ENCODE measurements around the gene PVRIG.
"Not testable (repeated sequence)": the region's sequence is repeated elsewhere in the genome, so short reads cannot be mapped to it uniquely, and the experiment has no call there.

The PVRIG gene

DNA sequence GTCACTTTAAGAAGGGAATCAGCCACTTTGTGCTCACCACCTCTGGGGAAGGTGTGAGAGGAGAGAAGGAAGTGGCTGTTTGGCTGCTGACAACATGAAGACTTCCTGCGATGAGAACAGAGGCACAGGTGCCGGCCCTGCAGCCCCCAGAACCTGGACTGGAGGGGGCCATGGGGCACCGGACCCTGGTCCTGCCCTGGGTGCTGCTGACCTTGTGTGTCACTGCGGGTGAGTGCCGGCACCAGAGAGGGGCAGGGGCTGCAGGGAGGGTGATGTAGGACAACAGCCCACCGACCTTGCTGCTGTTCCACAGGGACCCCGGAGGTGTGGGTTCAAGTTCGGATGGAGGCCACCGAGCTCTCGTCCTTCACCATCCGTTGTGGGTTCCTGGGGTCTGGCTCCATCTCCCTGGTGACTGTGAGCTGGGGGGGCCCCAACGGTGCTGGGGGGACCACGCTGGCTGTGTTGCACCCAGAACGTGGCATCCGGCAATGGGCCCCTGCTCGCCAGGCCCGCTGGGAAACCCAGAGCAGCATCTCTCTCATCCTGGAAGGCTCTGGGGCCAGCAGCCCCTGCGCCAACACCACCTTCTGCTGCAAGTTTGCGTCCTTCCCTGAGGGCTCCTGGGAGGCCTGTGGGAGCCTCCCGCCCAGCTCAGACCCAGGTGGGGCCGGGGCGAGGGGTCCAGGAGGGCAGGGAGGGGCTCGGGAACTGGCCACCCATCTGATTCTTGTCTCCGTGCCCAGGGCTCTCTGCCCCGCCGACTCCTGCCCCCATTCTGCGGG is at the start of gene PVRIG:
Gene PVRIG (plus strand): TSS at position 149 of the 785 bp plus-strand sequence. CDS start 22 bp downstream, at position 171.
- peak; percentile 38 for DNase-seq (ENCODE audit: low spot score)

DNA sequence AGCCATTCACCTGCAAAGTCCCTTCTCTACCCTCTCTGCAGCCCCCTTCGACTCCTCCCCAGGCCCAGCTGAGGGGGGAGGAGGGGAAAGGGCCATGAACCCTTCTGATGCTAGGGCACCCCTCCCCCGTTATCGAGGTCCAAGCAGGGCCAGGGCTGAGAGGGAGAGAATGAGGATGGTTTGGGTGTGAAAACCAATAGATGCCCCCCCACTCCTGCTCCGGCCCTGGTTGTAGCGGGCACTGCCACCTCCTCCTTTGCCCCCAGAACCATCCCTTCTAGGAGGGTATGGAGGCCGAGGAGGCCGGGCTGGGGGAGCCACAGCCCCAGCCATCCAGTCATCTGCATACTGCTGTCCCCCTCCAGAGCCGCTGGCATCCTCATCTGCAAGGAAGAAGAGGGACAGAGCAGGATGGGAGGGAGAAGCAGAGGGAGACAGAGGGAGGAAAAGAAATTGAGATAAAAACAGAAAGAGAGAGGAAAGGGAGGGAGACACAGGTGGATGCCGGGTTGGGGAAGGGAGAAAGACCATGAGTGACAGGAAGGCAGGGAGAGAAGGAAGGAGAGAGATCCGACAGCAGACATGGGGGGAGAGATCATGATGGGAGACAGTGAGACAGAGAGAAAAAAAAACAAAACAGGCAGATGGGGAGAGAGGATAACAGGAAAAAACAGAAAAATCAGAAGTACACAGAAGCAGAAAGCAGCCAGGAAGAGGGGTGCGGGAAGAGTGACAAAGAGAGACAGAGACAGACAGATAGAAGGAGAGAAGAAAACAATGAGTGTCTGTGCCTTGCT is 49.5 kb upstream of the PVRIG start:
- no peak for DNase-seq (ENCODE audit: low spot score)

DNA sequence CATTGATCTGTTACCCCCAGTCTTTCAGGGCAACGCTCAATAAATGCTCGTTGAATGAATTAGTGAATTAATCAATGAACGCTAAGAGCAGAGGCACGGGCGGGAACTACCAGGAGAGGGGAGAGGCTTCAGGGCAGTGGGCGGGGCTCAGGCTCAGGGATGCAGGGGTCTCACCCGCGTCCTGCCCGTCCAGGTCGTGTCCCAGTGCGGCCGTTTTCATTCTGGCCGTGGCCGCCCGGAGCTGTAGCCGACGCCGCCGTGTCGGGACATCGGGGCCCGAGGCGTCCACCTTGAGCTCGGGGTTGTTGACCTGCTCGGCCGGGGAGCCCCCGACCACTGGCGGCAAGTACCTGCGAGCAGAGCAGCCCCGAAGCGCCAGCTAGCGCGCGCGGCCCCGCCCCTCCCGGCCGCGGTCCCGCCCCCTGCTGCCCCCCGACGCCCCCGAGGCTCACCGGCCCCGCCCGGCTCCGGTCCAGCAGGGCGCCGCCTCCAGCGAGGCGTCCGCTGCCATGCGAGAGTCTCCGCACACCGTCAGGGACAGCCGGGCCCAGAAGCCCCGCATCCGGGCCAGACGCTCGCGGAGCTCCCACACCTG is 48.6 kb upstream of the PVRIG start:
- DNase-seq (ENCODE audit: low spot score) = no peak

DNA sequence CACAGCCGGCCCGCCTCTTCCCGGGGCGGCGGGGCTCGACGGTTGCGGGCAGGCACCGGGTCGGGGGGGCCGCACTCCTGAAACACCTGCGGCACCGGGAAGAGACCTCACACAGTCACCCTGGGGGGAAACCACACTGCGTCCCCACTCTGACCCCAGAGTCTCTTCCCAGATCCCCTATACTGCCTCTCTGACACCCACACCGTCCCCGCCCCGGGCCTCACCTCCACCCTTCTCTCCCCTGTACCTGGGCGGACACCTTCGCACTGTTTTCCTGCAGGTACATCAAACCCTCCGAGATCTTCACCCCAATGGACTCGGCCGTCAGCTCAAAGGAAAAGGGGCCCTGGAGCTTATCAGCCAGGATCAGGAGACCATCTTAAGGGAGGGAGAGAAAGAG is 47.9 kb upstream of the PVRIG start:
- no peak for DNase-seq (ENCODE audit: low spot score)

DNA sequence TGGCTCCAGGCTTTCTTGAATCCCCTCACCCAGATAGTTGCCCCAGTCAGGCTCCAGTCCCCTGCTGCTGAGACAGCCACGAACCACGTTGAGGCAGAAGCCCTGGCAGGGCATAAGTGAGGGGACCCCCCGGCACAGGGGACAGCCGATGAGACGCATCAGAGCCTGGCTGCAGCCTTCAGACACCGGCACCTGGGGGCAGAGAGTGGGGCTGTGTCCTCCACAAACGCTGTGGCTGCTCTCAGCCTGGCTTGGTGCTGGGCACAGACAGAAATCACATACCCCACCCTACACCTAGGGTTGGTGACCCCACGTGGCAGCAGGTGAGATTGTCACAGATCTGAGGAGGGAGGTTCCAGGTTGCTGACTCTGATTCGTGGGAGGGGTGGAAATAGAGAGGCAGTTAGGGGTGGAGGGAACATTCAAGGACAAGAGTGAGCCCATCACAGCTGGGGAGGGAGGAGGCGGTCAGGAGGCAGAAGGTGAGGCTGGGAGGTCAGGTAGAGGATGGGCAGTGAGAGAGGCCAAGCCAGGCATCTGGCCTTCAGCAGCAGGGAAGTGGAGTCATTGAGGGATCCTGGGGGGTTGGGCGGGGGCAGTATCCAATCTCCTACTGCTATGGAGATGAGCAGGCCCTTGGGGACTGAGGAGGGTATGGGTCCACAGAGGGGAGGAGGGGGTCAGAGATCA is 45.8 kb upstream of the PVRIG start:
- no peak for DNase-seq (ENCODE audit: low spot score)

DNA sequence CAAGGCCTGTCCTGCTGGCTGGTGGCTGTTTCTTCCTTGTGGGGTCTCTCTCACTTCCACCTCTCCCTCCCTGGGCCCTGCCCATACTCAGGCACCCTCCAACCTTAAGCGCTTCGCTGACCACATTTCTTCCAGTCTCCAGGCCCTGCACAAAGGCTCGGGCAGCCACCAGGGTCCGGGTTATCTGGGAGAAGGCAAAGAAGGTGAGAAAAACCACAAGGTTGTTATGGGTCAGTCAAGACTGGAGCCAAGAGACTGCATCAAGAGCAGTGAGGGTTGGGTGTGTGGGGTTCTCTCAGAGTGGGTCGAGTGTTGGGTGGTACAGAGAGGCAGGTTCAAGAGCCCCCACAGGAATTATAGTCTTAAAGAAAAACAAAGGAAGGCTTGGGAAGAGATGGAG is 45.2 kb upstream of the PVRIG start:
- DNase-seq (ENCODE audit: low spot score) = no peak

DNA sequence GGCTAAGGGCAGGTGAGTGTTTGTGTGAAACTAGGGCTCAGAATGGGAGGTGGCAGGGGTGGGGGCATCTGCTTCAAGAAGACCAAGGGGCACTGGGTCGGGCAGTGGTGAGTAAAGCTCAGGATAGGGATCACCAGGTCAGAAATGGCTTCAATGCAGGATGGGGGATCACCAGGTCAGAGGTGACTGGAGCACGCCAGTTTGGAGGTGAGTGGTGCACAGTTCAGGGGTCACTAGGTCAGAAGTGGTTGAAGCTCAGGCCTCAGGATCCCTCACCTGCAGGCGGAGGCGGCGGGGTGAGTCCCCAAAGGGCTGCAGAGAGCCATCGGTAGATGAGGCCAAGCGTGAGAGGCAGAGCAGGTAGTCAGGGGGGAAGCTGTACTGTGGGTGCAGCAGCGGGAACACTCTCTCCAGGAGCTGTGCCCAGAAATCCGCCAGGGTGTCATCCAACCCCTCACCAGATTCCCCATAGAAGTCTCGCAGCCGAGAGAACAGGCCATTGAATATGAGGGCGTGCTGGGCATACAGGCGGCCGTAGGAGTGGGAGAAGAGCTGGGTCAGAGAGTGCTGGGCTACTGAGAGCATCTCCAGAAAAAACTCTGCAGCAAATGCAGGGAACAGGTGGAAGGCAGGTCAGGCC is 44.3 kb upstream of the PVRIG start:
- no peak for DNase-seq (ENCODE audit: low spot score)

DNA sequence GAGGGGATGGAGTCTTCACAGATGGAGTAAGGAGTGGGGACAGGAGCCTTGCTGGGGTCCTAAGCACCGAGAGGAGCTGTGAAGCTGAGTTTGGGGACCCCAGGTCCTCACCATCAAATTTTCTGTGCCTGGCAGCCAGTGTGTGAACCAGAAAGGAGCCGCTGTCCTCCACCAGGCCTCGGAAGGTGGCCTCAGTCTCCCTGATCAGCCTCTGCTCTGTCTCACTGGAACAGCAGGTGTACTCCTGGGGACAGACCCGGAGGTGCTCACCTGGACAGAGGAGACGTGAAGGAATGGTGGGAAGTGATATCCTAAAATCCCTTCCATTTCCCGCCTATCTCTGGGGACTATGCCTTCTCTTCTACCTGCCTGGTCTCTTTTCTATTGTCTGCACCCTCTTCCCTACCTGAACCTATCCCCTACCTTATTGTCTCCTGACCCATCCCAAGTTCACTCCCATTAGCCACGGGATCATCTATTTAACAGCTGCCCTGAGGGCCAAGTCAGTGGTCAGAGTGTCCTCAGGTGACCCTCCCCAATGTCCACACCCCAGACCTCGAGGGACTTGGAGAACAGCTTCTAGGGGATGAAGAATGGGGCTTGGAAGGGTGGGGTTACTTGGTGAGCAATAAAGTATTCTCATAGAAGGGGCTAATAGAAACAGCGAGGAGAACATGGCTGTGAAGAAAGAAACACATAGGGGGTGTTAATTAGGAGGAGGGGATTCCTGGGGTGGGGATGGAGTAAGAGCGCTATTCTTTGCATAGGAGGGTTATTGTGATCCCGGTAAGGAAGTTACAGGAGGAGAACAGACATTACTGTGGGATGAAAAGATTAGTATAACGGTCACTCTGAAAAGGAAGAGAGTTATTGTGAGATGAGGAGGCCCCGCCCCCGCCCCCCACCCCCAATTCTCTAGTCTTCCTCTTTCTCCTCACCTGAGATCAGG is 43.4 kb upstream of the PVRIG start:
- no peak for DNase-seq (ENCODE audit: low spot score)

DNA sequence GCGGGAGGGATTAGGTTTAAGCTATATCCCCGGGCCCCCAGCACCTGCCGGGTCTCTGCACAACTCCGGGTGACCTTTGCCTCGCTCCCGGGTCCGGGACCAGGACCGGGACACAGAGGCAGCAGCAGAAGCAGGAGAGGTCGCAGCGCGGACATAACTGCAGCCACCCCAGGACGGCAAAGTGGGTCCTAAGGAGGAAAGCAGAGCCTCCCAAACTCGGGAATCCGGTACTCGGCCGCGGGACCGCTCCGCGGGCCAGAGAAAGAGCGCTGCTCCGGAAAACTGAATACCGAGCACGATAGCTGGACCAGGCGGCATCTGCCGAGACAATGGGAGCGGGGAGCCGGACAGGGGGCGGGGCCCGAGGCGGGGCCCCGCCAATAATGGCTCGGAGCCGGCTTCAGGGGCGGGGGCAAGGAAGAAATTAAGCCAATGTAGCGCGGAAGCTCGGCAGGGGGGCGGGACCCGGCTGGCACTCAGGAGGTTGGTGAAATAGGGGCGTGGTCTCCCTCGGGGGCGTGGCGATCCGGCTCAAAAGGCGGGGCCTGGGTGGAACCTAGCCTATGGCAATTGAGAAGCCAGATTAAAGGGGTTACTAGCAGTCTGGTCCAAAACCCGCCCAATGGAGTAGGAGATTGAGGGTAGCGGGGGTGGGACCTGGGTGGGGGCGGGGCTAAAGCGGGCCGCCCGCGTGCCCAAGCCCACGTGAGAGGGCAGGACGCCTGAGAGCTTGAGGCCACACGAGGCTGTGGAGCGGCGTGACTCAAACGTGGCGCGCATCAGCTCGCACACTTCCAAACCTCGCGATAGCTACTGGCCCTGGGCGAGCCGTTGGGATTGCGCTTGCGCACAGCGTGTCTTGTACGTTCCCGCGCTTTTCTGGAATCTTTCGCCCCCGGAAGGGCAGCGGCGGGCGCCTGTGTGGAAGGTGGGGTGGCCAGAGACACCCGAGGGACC is 42.4 kb upstream of the PVRIG start, which contains the start of the genes GPC2 and STAG3:
Gene GPC2 (minus strand): TSS at position 337 of the 957 bp plus-strand sequence. CDS start 182 bp downstream, at position 155.
Gene STAG3 (plus strand): TSS at position 874 of the 957 bp plus-strand sequence. CDS start 2,639 bp downstream, outside the sequence.
- DNase-seq (ENCODE audit: low spot score) = peak; percentile 96

DNA sequence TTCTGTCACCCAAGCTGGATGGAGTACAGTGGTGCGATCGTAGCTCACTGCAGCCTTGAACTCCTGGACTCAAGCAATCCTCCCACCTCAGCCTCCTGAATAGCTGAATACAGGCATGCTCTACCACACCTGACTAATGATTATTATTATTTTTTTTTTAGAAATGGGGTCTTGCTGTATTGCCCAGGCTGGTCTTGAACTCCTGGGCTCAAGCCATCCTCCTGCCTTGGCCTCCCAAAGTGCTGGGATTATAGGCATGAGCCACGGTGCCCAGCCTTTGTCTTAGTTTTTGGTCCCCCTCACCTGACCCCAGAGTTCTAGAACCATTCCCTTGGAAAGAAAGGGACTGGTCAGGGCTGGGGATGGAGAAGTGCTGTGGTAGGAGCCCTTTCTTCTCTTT is 39.7 kb upstream of the PVRIG start:
- not testable (repeated sequence) for DNase-seq (ENCODE audit: low spot score)

DNA sequence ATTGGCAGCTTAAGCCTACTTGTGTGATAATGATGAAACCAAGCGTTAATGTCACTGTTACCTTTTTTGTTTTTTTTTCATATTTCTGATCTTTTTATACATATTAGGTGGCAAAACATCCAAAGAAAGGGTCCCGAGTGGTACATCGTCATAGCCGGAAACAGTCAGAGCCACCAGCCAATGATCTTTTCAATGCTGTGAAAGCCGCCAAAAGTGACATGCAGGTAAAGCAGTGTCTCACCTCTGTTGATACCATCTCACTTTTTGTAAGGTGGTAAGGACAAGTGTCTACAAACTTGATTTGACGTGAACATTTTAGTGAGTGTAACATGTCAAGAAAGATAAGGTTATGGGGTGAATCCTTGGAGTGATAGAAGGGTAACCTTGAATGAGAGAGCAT is 37.1 kb upstream of the PVRIG start:
- DNase-seq (ENCODE audit: low spot score) = not testable (repeated sequence)

DNA sequence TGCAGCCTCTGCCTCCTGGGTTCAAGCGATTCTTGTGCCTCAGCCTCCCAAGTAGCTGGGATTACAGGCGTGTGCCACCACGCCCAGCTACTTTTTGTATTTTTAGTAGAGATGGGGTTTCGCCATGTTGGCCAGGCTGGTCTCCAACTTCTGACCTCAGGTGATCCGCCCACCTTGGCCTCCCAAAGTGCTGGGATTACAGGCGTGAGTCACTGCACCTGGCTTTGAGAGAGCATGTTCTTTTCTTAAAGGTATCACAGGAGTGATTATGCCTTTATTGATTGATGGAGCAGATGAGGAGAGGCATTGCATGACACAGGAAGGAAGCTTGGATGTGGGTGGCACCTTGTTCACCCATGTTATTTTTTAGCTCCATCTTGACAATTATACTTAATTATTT is 36.7 kb upstream of the PVRIG start:
- not testable (repeated sequence) for DNase-seq (ENCODE audit: low spot score)

DNA sequence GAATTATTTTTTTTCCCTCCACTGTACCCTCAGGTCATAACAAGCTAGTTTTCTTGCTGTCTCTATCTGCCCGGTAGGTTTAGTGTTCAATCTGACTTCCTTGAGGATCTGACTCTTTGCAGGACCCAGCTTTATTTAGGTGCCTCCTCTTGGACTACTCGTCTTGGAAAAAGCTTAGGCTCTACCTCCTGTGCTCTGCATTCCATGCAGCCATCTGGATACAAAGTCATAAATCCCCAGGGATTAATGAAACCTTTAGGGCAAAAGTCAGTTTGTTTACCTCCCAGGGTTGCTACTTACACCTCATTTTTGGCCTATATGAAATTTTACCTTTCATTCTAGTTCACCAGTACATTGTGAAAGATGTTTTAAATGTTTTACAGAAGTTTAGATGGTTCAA is 34.0 kb upstream of the PVRIG start:
- no peak for DNase-seq (ENCODE audit: low spot score)

DNA sequence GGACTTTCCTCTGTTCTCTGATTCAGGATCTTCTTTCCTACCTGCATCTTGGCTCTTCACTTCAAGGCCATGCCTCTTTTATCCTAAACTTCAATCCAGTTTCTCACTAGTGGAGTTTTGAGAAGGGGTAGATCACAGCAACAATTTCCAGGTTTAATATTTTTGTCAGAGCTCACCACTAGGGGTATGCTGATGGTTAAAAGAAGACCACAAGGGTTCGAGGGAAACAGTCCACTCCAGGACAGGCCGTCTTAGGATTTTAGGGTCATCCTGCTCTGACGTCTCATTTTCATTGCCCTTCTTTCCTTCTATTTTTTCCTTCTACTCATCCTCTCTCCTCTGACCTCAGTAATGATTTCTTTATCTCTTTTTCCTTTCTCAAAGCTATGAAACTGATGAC is 30.7 kb upstream of the PVRIG start:
- no peak for DNase-seq (ENCODE audit: low spot score)

DNA sequence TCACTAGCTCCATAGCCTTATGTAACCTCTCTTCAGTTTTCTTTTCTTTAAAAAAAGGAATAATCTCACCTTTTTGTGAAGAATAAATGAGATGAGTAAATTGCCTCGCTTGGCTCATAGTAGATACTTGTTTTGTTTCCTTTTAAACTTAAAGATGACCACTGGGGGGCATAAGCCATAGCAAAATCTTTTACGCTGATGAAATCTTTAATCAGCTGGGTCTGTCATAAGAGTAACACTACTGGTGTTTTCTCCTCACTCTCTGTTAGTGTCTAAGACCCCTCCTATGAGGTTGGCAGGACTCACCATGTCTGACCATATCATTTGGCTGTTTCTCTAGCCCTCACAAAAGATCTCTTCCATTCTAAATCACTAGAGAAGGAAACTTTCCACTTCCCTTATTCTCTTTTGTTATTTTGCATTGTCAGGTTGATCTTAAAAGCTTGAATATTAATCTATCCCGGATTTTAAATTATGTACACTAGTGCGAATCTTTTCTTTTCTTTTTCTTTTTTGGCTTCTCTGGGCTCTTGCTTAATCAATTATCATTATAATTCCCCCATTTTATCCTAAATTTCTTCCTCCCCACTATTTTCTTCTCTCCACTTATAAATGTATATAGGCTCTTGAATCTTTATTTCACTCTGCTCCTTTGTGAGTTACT is 29.6 kb upstream of the PVRIG start:
- peak; percentile 54 for DNase-seq (ENCODE audit: low spot score)

DNA sequence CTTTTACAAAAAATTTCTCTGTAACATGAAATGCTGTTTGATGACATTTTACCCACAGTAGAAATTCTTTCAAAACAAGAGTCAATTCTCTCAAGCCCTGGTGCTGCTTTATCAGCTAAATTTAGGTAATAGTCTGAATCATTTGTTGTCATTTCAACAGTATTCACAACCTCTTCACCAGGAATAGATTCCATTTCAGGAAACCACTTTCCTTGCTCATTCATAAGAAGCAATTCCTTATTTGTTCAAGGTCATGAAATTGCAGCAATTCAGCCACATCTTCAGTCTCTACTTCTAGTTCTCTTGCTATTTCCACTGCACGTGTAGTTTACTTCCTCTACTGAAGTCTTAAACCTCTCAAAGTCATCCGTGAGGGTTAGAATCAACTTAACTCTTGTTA is 28.0 kb upstream of the PVRIG start:
- DNase-seq (ENCODE audit: low spot score) = no peak

DNA sequence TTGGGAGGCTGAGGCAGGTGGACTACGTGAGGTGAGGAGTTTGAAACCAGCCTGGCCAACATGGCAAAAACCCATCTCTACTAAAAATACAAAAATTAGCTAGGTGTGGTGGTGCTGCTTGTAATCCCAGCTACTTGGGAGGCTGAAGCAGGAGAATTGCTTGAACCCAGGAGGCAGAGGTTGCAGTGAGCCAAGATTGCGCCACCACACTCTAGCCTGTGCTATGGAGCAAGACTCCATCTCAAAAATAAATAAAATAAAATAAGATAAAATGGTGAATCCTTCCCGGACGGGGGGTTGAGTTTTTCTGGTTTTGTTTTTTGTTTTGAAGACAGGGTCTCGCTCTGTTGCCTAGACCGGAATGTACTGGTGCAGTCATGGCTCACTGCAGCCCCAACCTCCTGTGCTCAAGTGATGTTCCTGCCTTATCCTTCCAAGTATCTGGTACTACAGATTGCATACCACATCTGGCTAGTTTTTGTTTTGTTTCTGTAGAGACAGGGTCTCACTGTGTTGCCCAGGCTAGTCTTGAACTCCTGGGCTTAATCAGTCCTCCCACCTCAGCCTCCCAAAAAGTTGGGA is 27.4 kb upstream of the PVRIG start:
- DNase-seq (ENCODE audit: low spot score) = not testable (repeated sequence)

DNA sequence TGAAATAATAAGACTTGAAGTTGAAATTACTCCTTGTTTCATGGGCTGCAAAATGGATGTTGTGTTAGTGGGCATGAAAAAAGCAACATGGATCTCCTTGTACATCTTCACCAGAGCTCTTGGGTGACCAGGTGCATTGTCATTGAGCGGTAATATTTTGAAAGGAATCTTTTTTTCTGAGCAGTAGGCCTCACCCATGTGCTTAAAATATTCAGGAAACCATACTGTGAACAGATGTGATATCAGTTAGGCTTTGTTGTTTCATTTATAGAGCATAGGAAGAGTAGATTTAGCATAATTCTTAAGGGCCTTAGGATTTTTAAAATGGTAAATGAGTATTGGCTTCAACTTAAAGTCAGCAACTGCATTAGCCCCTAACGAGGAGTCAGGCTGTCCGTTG is 26.8 kb upstream of the PVRIG start:
- no peak for DNase-seq (ENCODE audit: low spot score)
